ENCODE data around the gene GPR75.
"Not testable (repeated sequence)": the region's sequence is repeated elsewhere in the genome, so short reads cannot be mapped to it uniquely, and the experiment has no call there.

Gene GPR75

DNA sequence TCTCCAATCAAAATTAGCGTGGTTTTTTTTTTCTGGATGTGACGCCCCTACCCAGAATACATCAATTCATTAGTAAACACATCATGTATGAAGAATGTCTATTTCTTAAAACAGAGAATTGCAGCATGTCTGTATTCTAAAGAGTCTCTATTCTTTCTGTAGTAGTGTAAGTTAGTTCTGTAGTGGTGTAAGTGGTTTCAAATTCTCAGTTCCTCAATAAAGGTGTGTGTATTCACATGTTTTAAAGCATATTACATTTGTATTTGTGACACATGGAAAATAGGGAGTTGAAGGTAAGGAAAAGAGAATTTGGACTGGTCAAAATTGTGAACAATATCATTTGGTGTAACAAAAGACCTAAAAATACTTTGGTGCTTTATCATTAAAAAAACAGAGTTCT is 8.0 kb upstream of the GPR75 start:
- no peak overlapping the region for H3K4me3 Mint-ChIP-seq
- H3K36me3 Mint-ChIP-seq (ENCODE audit: low read depth) = peaks cover 19% of the 10 kb centered on the region
- H3K4me1 Mint-ChIP-seq (ENCODE audit: low read depth) = no peaks in the 10 kb centered on the region
- H3K27ac Mint-ChIP-seq = no peak overlapping the region
- H3K9me3 Mint-ChIP-seq = no peaks in the 10 kb centered on the region
- no peaks in the 10 kb centered on the region for H3K27me3 Mint-ChIP-seq (ENCODE audit: low read depth)

DNA sequence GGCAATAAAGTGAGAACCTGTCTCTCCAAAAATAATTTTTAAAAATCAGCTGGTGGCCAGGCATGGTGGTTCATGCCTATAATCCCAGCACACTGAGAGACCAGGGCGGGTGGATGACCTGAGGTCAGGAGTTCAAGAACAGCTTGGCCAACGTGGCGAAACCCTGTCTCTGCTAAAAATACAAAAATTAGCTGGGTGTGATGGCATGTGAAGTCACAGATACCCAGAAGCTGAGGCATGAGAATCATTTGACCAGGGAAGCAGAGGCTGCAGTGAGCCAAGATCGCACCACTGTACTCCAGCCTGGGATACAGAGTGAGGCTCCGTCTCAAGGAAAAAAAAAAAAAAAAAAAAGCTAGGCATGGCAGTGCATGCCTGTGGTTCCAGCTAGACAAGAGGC is 7.4 kb upstream of the GPR75 start:
- peaks cover 19% of the 10 kb centered on the region for H3K36me3 Mint-ChIP-seq (ENCODE audit: low read depth)
- no peak overlapping the region for H3K27ac Mint-ChIP-seq

DNA sequence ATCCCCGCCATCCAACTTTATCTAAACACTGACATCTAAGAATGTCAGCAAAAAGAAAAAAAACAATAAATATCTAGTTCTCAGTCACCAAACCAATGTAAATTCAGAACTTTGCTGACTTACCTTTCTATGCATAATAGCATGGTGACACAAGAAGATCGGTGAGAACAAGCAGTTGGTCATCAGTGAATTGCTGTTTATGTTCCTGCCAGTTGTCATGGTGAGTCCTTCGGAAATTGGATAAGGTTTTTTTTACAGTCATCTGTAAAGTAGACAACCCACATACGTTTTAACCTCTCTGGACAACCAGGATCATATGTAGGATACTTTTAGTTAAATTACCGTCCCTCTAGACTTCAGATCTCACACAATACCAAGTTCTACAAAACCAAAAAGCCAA is 6.2 kb upstream of the GPR75 start:
- H3K4me3 Mint-ChIP-seq = no peak overlapping the region
- H3K9me3 Mint-ChIP-seq = no peaks in the 10 kb centered on the region
- no peaks in the 10 kb centered on the region for H3K27me3 Mint-ChIP-seq (ENCODE audit: low read depth)
- H3K27ac Mint-ChIP-seq = no peak overlapping the region
- H3K4me1 Mint-ChIP-seq (ENCODE audit: low read depth) = peaks cover 1% of the 10 kb centered on the region
- peaks cover 21% of the 10 kb centered on the region for H3K36me3 Mint-ChIP-seq (ENCODE audit: low read depth)

More for the DNA sequence above, 7.4 kb upstream of the GPR75 start:
- Mint-ChIP-seq H3K4me1 (ENCODE audit: low read depth) (no peaks in the 10 kb centered on the region), H3K9me3 (no peaks in the 10 kb centered on the region), H3K27me3 (ENCODE audit: low read depth) (no peaks in the 10 kb centered on the region), H3K4me3 (no peak overlapping the region)

DNA sequence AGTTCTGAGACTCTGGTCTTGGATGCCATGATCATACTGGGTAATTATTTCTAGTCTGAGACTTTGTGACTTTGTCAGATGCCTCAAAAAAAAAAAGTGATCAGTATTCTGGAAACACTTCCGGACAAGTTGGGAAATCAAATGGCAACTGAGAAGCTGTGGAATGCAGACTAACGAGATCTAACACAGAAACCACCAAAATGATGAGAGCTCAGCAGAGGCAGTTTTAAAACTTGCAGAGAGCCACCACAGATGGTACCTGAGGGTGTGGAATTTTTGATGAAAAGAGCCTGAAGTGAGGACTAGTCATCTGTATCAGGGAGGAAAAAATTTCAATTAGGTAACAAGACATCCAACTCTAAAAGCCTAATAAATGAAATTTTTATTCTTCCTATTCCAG is 5.5 kb upstream of the GPR75 start:
- Mint-ChIP-seq H3K36me3 (ENCODE audit: low read depth) (peaks cover 22% of the 10 kb centered on the region), H3K4me1 (ENCODE audit: low read depth) (peaks cover 1% of the 10 kb centered on the region), H3K4me3 (no peak overlapping the region), H3K27ac (no peak overlapping the region), H3K9me3 (no peaks in the 10 kb centered on the region), H3K27me3 (ENCODE audit: low read depth) (no peaks in the 10 kb centered on the region)

DNA sequence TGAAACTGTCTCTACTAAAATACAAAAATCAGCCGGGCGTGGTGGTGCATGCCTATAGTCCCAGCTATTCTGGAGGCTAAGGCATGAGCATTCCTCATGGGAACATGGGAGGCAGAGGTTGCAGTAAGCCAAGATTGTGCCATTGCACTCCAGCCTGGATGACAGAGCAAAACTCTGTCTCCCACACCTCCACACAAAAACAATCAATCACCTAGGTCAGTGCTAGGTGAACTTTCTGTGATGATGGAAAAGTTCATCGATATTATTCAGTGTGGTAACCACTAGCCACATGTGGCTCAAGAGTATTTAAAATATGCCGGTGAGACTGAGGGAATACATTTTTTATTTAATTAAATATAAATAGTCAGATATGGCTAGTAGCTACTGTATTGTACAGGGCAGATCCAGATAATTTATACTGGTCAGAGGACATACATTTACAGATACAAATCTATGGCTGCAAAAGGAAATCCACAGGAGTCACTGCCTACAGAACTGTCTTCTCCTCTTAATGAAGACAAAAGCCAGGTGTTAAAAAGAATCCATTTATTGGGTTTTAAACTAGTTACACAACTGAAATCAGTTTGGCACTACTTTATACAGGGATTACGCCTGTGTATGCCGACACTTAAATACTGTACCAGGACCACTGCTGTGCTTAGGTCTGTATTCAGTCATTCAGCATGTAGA is 3.9 kb upstream of the GPR75 start:
- peaks cover 20% of the 10 kb centered on the region for H3K36me3 Mint-ChIP-seq (ENCODE audit: low read depth)
- H3K4me3 Mint-ChIP-seq = no peak overlapping the region
- H3K27me3 Mint-ChIP-seq (ENCODE audit: low read depth) = no peaks in the 10 kb centered on the region
- H3K27ac Mint-ChIP-seq = no peak overlapping the region
- H3K4me1 Mint-ChIP-seq (ENCODE audit: low read depth) = peaks cover 1% of the 10 kb centered on the region
- no peaks in the 10 kb centered on the region for H3K9me3 Mint-ChIP-seq

DNA sequence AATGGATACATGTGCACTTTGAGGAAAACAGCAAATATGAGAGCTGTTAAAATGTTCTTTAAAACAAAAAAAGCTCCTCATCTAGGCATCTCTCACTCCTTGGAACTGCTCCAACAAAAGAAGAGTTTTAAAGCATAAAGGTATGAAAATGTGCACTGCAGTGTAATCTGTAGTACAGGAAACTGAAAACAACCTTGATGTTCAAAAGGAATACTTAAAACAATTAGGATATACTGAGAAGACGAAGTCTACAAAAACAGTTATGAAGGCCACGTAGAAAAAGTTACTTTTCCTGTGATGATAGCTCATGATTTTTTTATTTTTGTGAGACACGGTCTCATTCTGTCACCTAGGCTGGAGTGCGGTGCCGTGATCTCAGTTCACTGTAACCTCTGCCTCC is 2.1 kb upstream of the GPR75 start:
- H3K4me3 Mint-ChIP-seq = no peak overlapping the region
- no peaks in the 10 kb centered on the region for H3K9me3 Mint-ChIP-seq
- peaks cover 15% of the 10 kb centered on the region for H3K36me3 Mint-ChIP-seq (ENCODE audit: low read depth)
- no peak overlapping the region for H3K27ac Mint-ChIP-seq
- H3K4me1 Mint-ChIP-seq (ENCODE audit: low read depth) = peaks cover 1% of the 10 kb centered on the region
- H3K27me3 Mint-ChIP-seq (ENCODE audit: low read depth) = no peaks in the 10 kb centered on the region

DNA sequence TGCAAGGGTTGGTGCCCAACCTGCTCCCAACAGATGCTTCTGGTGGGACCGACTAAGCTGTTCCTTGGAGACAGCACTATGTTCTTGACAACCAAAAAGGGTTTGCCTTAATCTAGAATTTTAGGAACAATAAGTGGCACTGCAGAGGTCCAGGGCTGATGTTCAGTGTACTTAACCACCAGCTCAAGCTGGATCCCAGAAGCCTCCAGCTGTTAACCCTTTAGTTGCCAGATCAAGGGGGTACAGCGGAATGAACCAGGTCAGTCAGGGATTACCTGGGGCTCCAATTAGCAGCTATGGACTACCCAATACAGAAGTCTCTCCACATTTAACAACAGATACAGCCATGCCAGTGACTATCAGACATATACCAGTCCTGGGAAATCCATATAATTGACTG is 3.5 kb downstream of the GPR75 start:
- Mint-ChIP-seq H3K4me3 (no peak overlapping the region), H3K36me3 (ENCODE audit: low read depth) (peaks cover 11% of the 10 kb centered on the region), H3K27ac (no peak overlapping the region), H3K27me3 (ENCODE audit: low read depth) (no peaks in the 10 kb centered on the region), H3K4me1 (ENCODE audit: low read depth) (no peaks in the 10 kb centered on the region), H3K9me3 (no peaks in the 10 kb centered on the region)

DNA sequence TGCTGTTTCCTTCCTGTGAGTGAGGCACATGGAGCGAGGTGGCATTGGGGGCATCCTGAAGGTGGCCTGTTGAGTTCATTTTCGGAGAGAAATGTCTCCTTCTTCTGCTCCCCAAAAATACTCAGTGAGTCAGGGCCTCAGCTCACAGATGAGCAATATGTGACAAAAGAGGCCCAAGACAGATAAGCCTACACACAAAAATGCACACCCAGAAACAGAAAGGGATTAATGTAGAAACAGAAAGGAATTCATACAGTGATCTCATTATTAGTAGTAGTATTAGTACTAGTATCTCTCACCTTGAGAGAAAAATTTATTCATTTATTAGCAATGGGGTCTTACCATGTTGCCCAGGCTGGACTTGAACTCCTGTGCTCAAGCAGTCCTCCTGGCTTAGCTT is 5.1 kb downstream of the GPR75 start:
- H3K36me3 Mint-ChIP-seq (ENCODE audit: low read depth) = peaks cover 10% of the 10 kb centered on the region
- no peaks in the 10 kb centered on the region for H3K27me3 Mint-ChIP-seq (ENCODE audit: low read depth)
- H3K27ac Mint-ChIP-seq = no peak overlapping the region
- no peak overlapping the region for H3K4me3 Mint-ChIP-seq
- H3K4me1 Mint-ChIP-seq (ENCODE audit: low read depth) = no peaks in the 10 kb centered on the region
- no peaks in the 10 kb centered on the region for H3K9me3 Mint-ChIP-seq

DNA sequence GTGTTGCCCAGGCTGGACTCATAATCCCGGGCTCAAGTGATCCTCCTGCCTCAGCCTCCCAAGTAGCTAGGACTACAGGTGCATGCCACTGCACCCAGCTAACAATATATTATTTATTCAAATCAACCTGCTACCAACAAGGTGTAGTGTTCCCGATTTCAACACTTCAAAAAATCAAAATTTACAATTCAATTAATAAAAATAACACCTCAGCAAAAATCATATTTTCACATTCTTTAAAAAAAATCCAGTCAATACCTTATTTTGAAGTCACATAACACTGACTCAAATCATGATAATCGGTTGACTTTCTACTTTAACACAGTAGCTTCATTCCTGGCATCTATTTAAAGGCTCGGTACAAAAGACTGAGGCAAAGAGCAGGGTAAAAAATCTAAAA is 7.2 kb downstream of the GPR75 start:
- H3K4me3 Mint-ChIP-seq = no peak overlapping the region
- no peaks in the 10 kb centered on the region for H3K27me3 Mint-ChIP-seq (ENCODE audit: low read depth)
- H3K36me3 Mint-ChIP-seq (ENCODE audit: low read depth) = peaks cover 10% of the 10 kb centered on the region
- H3K9me3 Mint-ChIP-seq = no peaks in the 10 kb centered on the region
- H3K4me1 Mint-ChIP-seq (ENCODE audit: low read depth) = no peaks in the 10 kb centered on the region
- H3K27ac Mint-ChIP-seq = no peak overlapping the region

DNA sequence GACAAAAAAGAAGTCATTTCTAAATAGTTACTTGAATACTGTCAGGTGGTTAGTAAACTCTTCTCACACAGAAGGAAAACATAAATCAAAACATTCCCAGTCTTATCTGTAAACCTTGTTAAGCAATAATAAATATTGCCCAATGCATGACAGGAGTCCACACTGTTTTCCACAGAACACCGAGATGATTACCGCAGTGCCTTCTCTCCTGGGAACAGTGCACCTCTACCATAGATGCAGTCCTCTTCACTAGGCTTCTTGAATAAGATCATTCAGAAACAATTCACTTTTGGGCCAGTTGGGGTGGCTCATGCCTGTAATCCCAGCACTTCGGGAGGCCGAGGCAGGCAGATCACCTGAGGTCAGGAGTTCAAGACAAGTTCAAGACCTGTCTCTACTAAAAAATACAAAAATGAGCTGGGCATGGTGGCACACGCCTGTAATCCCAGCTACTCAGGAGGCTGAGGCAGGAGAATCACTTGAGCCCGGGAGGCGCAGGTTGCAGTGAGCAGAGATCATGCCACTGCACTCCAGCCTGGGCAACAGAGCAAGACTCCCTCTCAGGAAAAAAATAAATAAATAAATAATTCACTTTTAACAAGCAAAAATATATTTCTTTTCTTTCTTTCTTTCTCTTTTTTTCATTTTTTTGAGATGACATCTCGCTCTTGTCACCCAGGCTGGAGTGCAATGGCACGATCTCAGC is 8.6 kb downstream of the GPR75 start:
- H3K9me3 Mint-ChIP-seq; H3K4me3 Mint-ChIP-seq; H3K36me3 Mint-ChIP-seq (ENCODE audit: low read depth); H3K4me1 Mint-ChIP-seq (ENCODE audit: low read depth); H3K27me3 Mint-ChIP-seq (ENCODE audit: low read depth); H3K27ac Mint-ChIP-seq: not testable (repeated sequence)

DNA sequence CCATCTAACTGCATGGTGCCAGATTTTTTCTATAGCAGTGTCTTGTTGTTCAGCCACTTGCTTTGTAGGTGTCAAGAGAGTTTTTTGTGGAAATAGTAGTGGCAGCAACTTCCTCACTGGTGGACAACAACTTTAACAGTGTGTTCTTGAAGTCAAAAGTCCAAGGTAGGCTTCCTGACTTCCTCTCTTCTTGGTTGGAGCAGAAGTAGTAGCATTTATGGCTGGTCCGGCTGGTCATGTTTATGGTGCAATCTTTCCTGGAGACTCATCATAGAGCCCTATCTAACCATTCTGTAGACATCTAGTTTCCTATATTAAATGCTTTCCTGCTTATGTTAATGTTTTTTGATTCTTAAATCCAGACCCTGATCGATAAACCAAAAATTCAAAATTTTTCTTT is 11.7 kb downstream of the GPR75 start:
- Mint-ChIP-seq H3K4me1 (ENCODE audit: low read depth) (no peaks in the 10 kb centered on the region), H3K27ac (no peak overlapping the region), H3K9me3 (no peaks in the 10 kb centered on the region), H3K4me3 (no peak overlapping the region), H3K27me3 (ENCODE audit: low read depth) (no peaks in the 10 kb centered on the region), H3K36me3 (ENCODE audit: low read depth) (peaks cover 2% of the 10 kb centered on the region)

DNA sequence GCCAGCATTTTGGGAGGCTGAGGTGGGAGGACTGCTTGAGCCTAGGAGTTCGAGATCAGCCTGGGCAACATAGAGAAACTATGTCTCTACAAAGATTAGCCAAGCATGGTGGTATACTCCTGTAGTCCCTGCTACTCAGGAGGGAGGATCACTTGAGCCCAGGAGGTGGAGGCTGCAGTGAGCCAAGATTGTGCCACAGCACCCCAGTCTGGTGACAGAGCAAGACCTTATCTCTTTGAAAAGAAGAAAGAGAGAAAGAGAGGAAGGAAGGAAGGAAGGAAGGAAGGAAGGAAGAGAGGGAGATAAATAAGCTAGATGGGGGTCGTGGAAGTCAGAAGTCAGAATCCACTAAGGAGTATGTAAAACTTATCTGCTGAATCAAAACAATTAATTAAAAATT is 16.2 kb downstream of the GPR75 start:
- Mint-ChIP-seq H3K27me3 (ENCODE audit: low read depth) (no peaks in the 10 kb centered on the region), H3K4me3 (no peak overlapping the region), H3K27ac (no peak overlapping the region), H3K9me3 (no peaks in the 10 kb centered on the region), H3K36me3 (ENCODE audit: low read depth) (no peaks in the 10 kb centered on the region), H3K4me1 (ENCODE audit: low read depth) (no peaks in the 10 kb centered on the region)

DNA sequence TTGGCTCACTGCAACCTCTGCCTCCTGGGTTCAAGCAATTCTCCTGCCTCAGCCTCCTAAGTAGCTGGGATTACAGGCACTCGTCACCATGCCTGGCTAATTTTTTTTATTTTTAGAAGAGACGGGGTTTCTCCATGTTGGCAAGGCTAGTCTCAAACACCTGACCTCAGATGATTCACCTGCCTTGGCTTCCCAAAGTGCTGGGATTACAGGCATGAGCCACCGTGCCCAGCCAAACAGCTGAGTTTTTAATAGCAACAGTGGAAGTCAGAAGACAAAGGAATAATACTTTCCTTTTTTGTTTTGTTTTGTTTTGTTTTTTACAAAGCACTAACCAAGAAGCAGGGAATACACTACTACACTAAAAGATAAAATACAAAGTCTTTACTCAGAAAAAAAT is 16.9 kb downstream of the GPR75 start:
- H3K36me3 Mint-ChIP-seq (ENCODE audit: low read depth) = no peaks in the 10 kb centered on the region
- no peak overlapping the region for H3K27ac Mint-ChIP-seq
- no peaks in the 10 kb centered on the region for H3K27me3 Mint-ChIP-seq (ENCODE audit: low read depth)
- H3K4me3 Mint-ChIP-seq = no peak overlapping the region
- H3K9me3 Mint-ChIP-seq = no peaks in the 10 kb centered on the region
- no peaks in the 10 kb centered on the region for H3K4me1 Mint-ChIP-seq (ENCODE audit: low read depth)

DNA sequence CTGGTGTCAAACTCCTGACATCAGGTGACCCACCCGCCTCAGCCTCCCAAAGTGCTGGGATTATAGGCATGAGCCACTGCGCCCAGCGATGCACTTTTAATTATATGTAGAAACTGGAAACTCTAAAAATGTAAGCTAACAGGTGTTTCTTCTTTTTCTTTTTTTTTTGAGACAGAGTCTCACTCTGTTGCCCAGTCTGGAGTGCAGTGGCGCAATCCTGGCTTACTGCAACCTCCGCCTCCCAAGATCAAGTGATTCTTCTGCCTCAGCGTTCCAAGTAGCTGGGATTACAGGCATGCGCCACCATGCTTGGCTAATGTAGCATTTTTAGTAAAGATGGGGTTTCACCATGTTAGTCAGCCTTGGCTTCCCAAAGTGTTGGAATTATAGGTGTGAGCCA is 18.1 kb downstream of the GPR75 start:
- not testable (repeated sequence) for H3K27me3 Mint-ChIP-seq (ENCODE audit: low read depth); H3K9me3 Mint-ChIP-seq; H3K4me3 Mint-ChIP-seq; H3K4me1 Mint-ChIP-seq (ENCODE audit: low read depth); H3K27ac Mint-ChIP-seq; H3K36me3 Mint-ChIP-seq (ENCODE audit: low read depth)

DNA sequence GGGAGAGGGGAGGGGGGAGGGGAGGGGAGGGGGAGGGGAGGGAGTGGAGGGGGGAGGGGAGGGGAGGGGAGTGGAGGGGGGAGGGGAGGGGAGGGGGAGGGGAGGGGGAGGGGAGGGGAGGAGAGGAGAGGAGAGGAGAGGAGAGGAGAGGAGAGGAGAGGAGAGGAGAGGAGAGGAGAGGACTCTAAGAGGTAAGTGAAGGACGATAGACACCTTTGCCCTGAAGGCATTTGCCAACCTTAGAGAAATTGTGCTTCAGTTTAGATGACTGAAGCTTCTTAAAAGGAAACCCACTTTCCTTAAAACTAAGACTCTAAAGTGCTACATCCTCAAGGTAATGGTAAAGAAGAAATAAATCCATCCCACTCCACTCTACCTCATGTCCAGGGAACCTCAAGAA is 19.2 kb downstream of the GPR75 start:
- H3K27ac Mint-ChIP-seq = no peak overlapping the region
- H3K36me3 Mint-ChIP-seq (ENCODE audit: low read depth) = no peaks in the 10 kb centered on the region
- no peak overlapping the region for H3K4me3 Mint-ChIP-seq
- H3K9me3 Mint-ChIP-seq = no peaks in the 10 kb centered on the region
- H3K27me3 Mint-ChIP-seq (ENCODE audit: low read depth) = no peaks in the 10 kb centered on the region
- H3K4me1 Mint-ChIP-seq (ENCODE audit: low read depth) = no peaks in the 10 kb centered on the region

DNA sequence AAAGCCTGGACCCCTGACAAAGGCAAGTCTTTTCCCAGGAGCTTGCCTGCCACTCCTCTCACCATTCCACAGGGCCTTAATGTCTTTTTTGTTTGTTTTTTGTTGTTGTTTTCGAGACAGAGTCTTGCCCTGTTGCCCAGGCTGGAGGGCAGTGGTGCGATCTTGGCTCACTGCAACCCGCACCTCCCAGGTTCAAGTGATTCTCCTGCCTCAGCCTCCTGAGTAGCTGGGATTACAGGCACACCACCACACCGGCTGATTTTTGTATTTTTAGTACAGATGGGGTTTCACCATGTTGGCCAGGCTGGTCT is 29.8 kb downstream of the GPR75 start:
- not testable (repeated sequence) for H3K27ac Mint-ChIP-seq; H3K9me3 Mint-ChIP-seq; H3K4me3 Mint-ChIP-seq; H3K36me3 Mint-ChIP-seq (ENCODE audit: low read depth); H3K27me3 Mint-ChIP-seq (ENCODE audit: low read depth); H3K4me1 Mint-ChIP-seq (ENCODE audit: low read depth)

Data from T-helper 1 cell treated with Interleukin-12 subunit alpha and Interleukin-12 subunit beta and Interleukin-4 antibody, amounts not matched to agents 30 μg/mL and 1 μg/mL, for 36 hours (primary cell).